Measurements from ENCODE around the gene GPR176.

GPR176 gene

GRCh38 chr15:39892418-39892817 lies 27.6 kb downstream of the GPR176 start:
- TF ChIP-seq, protein P1, sequence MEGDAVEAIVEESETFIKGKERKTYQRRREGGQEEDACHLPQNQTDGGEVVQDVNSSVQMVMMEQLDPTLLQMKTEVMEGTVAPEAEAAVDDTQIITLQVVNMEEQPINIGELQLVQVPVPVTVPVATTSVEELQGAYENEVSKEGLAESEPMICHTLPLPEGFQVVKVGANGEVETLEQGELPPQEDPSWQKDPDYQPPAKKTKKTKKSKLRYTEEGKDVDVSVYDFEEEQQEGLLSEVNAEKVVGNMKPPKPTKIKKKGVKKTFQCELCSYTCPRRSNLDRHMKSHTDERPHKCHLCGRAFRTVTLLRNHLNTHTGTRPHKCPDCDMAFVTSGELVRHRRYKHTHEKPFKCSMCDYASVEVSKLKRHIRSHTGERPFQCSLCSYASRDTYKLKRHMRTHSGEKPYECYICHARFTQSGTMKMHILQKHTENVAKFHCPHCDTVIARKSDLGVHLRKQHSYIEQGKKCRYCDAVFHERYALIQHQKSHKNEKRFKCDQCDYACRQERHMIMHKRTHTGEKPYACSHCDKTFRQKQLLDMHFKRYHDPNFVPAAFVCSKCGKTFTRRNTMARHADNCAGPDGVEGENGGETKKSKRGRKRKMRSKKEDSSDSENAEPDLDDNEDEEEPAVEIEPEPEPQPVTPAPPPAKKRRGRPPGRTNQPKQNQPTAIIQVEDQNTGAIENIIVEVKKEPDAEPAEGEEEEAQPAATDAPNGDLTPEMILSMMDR (conservative IDR thresholded peaks at IDR 0.05; ENCODE audit: low read length) = no peak
- DNase-seq (ENCODE audit: low read depth) = no peak
- H3K4me3 ChIP-seq (ENCODE audit: low read length) = no peak overlapping the region

DNA sequence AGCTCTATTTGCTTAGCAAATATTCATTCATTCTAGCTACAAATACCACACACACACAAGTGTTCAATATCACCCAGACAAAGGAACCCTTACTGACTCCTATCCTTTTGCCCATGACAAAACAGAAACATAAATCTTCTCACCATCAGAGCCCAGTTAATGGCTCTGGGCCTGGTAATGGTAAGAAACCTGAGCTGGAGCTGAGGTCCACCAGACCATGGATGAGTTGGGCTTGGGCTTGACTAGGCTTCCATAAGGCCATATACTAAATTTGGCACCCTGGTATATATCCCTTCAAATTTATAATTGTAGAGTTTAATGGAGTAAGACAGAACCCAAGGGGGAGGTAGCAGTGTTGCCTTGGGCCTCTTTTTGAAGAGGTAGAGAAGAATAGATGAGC lies 29.4 kb downstream of the GPR176 start:
- TF ChIP-seq, protein P1 (conservative IDR thresholded peaks at IDR 0.05; ENCODE audit: low read length) = no peak
- DNase-seq (ENCODE audit: low read depth) = no peak
- H3K4me3 ChIP-seq (ENCODE audit: low read length) = no peak overlapping the region

DNA sequence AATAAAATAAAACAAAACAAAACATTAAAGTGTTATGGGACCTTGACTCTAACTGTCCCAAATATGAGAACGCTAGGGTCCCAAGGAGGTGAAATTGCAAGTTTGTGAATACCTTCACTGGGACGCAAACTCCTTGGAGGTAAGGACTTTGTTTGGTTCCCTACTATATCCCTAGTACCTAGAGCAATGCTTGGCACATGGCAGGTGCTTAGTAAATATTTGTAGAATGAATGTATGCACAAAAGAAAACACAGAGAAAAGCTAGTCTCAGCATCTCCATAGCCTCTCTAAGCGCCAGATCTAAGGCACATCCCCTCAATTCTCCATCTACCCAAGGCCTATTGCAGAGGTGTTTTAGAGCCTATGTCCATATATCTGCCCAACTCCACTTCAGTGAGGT lies 30.5 kb downstream of the GPR176 start:
- no peak overlapping the region for H3K4me3 ChIP-seq (ENCODE audit: low read length)
- no peak for DNase-seq (ENCODE audit: low read depth)
- TF ChIP-seq, protein P1 (conservative IDR thresholded peaks at IDR 0.05; ENCODE audit: low read length) = no peak

DNA sequence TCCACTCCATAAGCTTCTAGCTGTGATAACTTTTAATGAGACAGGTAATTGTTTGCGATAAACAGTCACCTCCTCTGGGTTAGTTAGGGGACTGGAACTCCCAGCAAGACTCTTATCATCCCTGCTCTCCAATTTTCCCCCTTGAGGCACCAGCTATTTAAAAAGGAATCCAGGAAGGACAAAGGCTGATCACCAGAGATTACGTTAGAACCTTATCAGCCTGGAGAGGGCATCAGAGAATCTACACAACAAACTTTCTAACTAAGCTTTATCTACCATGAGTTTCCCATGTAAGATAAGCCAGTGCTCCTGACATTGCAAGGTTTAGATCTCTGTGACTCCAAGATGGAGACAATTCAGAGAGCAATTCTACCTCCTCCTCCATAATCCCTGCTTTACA lies 31.3 kb downstream of the GPR176 start:
- H3K4me3 ChIP-seq (ENCODE audit: low read length) = no peak overlapping the region
- TF ChIP-seq, protein P1 (conservative IDR thresholded peaks at IDR 0.05; ENCODE audit: low read length) = no peak
- DNase-seq (ENCODE audit: low read depth) = no peak

DNA sequence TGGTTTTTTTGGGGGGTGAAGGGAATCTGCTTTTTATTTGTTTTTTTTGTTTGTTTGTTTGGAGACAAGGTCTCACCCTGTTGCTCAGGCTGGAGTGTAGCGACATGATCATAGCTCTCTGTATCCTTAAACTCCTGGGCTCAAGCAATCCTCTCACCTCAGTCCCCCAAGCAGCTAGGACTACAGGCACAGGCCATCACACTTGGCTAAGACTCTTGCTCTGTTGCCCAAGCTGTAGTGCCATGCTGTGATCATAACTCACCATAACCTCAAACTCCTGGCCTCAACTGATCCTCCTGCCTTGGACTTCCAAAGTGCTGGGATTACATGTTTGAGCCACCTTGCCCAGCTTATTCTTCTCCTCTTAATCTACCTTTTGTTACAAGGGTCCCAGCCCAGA lies 31.8 kb downstream of the GPR176 start:
- TF ChIP-seq, protein P1 (conservative IDR thresholded peaks at IDR 0.05; ENCODE audit: low read length) = no peak

GRCh38 chr15:39887832-39888231 lies 32.2 kb downstream of the GPR176 start:
- H3K4me3 ChIP-seq (ENCODE audit: low read length) = no peak overlapping the region
- DNase-seq (ENCODE audit: low read depth) = peak; percentile 59
- TF ChIP-seq, protein P1 (conservative IDR thresholded peaks at IDR 0.05; ENCODE audit: low read length) = peak; percentile 57

More for the DNA sequence above, 31.8 kb downstream of the GPR176 start:
- DNase-seq (ENCODE audit: low read depth) = peak; percentile 14
- H3K4me3 ChIP-seq (ENCODE audit: low read length) = no peak overlapping the region

- no peak overlapping the region for H3K4me3 ChIP-seq (ENCODE audit: low read length)
These were observed 32.9 kb downstream of the GPR176 start for GRCh38 chr15:39887211-39887610.

More at GRCh38 chr15:39887211-39887610, 32.9 kb downstream of the GPR176 start:
- TF ChIP-seq, protein P1 (conservative IDR thresholded peaks at IDR 0.05; ENCODE audit: low read length) = no peak
- DNase-seq (ENCODE audit: low read depth) = no peak
